GM21447 (cell line): ENCODE measurements around the gene RFLNA.
"Not testable (repeated sequence)": the region's sequence is repeated elsewhere in the genome, so short reads cannot be mapped to it uniquely, and the experiment has no call there.

Experiments used
- ATAC-seq: cut with Tn5 transposase; IDR thresholded peaks from one replicate; pipeline ENCODE4 v1.9.1; 2021; ENCODE audit not compliant: unreplicated experiment

RFLNA gene

DNA sequence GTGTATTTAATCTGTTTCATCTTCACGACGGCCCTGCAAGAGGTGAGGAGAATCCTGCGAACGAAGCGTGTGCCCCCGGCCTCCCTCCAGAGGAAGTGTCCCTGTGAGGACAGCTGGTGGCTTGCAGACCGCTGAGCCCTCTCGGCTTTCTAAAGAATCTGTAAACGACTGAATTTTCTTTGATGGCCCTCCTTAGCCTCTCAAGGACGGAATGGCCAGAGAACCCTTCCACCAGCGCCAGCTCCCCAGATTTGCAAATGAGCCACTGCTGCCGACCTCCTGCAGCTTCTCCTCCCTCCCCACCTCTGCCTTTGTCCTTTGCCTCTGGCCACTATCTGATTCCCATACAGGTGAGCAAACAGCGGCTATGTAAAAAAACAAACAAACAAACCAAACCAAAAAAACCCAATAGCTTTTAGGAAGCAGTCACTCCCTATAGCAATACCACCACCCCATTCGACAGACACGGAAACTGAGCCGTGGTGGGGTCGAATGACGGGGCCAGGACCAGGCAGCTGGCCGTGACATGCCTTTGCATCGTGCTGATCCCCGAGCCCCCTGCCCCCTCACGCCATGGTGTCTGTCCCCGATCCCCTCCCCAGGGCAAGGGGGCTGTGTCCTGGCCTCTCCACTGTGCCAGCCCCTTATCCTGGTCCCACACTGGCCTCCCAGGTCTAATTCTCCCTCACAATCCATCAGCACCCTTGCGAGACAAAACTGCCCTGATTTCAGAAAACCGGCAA lies 23.6 kb downstream of the RFLNA start:
- no peak for ATAC-seq

- no peak for ATAC-seq
These were observed 24.6 kb downstream of the RFLNA start for GRCh38 chr12:124319368-124320050.

DNA sequence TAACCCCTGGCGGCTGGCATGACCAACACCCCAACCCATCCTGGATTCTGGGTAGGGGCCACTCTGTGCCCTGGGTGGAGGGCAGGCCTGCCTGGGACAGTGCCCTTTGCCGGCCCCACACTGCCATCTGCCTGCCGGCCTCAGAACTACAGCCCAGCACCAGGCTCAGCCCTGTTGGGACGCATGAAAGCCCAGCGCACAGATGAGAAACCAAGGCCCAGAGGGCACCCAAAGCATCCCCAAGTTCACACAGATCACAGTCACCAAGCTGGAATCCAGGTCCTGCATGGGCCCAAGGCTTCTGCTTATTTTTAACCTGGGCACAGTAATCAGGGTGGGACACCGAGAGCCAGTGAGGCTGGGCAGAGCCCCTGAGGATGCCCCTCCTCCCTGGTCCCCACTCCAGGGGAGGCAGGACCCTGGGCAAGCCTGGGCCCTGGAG lies 26.2 kb downstream of the RFLNA start:
- peak; percentile 69 for ATAC-seq

DNA sequence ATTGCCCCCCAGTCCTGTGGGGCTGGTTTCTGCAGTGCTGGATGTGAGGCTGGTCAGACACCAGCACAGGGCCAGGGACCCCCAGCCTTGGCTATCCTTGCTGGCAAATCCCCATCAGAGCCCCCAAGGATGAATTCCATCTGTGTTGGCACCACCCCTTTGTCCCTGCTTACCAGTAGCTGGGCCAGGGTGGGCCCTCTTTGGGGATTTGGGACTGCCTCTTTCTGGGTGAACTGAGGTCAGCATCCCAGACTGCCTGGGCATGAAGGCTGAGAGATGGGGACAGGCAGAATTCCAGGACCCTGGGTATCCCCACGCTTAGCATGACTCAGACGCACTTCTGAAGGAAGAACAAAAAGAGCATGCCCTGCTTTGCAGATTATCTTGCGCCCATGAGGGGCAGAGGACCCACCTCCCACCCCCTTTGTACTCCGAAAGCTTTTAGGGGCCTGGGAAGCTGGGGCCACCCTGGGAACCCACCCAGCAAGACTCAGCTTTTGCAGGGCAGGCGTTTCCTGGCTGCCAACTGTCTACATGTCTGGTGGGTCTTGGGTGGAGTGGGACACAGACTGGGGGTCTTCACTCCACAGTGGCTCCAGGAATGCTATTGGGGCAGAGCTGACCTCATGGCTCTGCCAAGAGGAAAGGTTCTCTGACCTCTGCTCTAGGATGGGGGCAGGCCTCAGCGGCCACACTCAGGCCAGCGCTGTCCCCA lies 26.8 kb downstream of the RFLNA start:
- ATAC-seq = no peak

- ATAC-seq = no peak
These were observed 27.5 kb downstream of the RFLNA start for GRCh38 chr12:124322271-124322998.

GRCh38 chr12:124322999-124323328 lies 28.1 kb downstream of the RFLNA start:
- ATAC-seq = not testable (repeated sequence)

GRCh38 chr12:124323771-124324530 lies 29.1 kb downstream of the RFLNA start:
- no peak for ATAC-seq

DNA sequence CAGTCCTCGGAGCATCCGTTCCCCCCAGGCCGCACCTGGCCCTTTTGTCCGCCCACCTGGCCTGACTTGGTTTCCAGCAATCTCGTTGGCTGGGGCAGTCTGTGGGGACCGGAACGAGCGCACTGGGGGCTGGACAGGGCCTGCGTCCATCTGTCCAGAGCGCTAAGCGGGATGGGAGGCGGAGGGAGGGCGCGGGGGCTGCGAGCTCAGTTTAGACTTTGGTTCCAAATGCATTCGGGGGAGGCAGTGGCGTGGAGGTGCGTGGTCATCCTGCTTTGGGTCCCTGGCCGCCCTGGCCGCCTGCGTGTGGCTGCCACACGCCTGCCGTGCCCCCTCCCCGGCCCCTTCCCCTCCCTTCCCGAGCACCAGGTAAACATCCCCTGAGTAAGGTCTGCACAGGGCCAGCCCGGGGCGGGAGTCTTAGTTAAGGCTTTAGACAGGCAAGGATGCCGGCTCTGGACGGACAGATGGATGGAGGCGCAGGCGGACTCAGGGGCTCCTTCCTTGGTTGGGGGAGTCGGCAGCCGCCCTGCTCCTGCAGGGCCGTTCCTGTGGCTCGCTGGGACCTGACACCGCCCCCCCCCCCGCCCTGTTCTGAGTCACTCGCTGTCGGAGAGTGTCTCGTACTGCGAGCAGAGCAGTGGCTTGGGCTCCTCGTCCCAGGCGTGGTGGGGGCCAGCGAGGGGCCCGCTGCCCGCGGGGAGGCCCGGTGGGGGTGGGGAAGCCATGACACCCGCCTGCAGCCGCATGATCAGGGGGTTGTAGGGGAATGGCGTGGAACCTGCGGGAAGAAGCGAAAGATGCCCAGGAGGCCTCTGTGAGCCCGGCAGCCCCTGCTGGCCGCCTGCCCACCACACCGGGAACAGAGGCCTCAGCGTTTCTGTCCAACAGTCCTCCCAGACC lies 30.2 kb downstream of the RFLNA start:
- ATAC-seq = no peak

DNA sequence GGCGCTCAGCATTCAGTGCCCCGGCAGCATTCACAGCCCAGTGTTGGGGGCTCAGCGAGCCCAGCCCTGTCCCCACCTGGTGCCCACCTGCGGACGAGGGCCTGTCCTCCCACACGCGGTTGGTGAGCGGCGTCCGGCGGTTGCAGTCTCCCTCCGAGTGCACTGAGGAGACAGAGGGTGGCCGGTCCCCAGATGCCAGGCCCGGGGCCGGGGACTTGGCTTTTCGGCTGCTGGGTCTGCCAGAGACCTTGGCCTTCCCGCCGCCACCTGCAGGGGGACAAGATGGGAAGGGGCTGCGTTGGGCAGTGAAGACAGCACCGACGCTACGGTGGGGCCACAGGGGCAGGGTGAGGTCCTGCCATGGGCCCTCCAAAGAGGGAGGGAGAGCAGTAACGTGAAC lies 31.2 kb downstream of the RFLNA start:
- no peak for ATAC-seq

DNA sequence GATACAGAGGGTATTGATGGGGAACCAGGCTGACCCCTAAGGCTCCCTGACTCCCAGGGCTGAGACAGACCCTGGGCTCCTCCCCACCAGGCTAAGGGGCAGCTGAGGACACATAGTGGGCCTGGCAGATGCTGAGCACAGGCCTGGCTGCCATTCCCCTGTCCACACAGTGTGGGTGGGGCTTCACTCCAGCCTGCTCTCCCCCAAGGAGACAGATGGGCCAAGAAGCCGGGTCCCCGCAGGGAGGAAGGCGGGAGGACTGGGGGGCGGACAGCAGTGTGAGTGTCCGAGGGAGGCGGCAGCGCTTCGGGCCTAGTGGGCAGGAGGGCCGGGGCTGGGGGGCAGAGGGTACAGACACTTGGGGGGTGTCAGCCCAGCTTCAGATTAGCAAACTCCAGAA lies 32.0 kb downstream of the RFLNA start:
- ATAC-seq = no peak

DNA sequence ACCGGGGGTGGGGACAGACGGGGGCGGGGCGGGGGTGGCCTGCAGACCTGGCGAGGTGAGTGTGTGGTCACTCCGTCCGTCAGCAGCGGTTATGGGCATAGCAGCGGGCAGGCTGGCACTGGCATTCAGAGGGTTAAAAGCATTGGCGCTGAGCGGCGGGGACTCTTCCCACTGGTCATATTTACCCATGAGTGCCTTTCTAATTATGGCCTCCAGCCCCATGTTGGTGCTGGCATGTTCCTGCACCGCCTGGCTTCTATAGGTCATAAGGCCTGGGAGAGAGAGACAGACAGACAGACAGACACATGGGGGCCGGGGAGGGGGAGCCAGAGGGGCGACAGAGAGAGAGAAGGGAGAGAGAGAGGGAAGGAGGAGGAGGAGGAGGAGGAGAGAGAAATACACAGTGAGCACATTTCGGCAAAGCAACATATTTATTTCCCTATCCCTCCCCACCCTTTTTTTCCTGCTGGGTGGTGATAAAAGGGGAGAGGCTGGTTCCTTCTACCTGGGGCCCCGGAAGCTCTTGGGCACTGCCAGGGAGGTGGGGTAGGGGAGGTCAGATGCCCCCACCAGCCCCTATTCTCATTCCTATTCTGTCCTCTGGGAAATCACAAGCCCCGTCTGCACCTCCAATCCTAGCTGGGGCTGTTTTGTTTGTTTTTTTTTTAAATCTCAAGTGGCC lies 32.6 kb downstream of the RFLNA start:
- no peak for ATAC-seq

- no peak for ATAC-seq
These were observed 33.2 kb downstream of the RFLNA start for GRCh38 chr12:124328116-124328515.

GRCh38 chr12:124328636-124329035 lies 33.7 kb downstream of the RFLNA start:
- ATAC-seq = no peak

- ATAC-seq = no peak
These were observed 37.3 kb downstream of the RFLNA start for GRCh38 chr12:124332058-124332672.

GRCh38 chr12:124332900-124333299 lies 38.0 kb downstream of the RFLNA start:
- no peak for ATAC-seq

DNA sequence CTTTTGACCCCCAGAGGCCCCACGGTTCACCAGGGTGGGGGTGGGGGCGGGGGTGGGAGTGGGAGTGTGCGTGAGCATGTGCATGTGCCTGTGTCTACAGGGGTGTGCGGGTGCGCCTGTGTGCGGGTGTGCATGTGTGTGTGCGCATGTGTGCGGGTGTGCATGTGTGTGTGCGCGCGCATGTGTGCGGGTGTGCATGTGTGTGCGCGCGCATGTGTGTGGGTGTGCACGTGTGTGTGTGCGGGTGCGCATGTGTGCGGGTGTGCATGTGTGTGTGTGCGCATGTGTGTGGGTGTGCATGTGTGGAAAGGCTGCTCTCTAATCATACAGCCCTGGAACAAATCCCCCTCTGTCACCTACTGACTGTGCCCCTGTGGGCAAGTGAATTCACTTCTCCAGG lies 38.8 kb downstream of the RFLNA start:
- ATAC-seq = no peak

GRCh38 chr12:124334266-124334665 lies 39.4 kb downstream of the RFLNA start:
- ATAC-seq = no peak

DNA sequence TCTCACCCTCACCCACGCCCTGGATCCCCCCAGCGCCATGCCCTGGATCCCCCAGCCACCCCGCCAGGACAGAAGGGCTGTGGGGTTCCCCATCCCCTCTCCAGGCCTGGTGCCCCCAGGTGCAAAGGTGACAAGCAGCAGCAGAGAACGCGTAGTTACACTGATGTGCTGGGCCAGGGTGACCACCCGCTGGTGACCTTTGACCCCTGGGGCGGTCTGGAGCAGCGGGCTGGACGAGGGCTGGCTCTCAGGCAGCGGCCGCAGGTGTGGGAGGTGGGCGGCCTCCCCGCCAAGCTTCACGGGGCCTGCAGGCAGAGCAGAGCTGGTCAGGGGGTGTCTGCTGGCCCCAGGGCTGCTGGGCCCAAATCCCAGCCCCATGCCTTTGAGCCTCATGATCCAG lies 40.1 kb downstream of the RFLNA start:
- ATAC-seq = no peak
